GM19328 (cell line): ENCODE results near the gene CREG2.
"Not testable (repeated sequence)": the region's sequence is repeated elsewhere in the genome, so short reads cannot be mapped to it uniquely, and the experiment has no call there.

Experiments
- ATAC-seq: cut with Tn5 transposase; IDR thresholded peaks from one replicate; pipeline ENCODE4 v1.9.1; 2021; ENCODE audit warnings: mild to moderate bottlenecking, moderate library complexity; ENCODE audit not compliant: unreplicated experiment

CREG2 gene

GRCh38 chr2:101375653-101376052, 11.7 kb downstream of the CREG2 start:
- no peak for ATAC-seq

DNA sequence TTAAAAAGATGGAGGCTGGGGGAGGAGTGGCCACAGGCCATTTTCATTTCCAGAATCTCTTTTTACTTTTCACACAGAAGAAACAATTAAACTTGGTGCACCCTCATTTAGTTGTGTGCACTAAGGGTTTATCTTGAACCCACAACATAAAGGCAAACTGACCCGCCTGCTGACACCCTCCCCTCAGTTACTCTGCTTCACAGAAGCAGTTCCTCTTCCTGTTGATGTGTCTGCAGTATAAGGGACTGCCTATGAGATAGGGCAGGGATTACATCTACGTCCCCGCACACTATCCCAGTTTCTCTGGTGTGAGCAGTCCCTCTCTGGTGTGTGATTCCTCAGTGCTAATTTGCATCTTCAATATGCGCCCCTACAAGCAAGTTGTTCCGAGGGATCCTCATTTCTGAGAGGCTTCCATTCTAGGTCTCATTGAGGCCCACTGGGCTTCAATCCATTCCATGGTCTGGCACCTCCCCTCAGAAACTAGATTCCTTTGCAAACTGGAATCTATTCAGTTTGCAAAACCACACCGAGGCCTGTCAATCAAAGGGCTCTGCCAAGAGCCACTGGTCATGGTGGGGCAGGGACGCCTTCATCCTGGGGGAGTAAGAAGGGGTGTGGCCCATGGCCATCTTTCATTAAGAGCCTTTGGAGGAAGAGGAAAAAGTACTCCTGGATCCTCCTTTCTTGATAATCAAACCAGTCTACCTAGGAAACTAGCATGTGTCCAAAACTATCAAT, 12.3 kb downstream of the CREG2 start:
- no peak for ATAC-seq

- no peak for ATAC-seq
These were observed 14.5 kb downstream of the CREG2 start for GRCh38 chr2:101372792-101373191.

GRCh38 chr2:101371636-101372035, 15.7 kb downstream of the CREG2 start:
- ATAC-seq = no peak

DNA sequence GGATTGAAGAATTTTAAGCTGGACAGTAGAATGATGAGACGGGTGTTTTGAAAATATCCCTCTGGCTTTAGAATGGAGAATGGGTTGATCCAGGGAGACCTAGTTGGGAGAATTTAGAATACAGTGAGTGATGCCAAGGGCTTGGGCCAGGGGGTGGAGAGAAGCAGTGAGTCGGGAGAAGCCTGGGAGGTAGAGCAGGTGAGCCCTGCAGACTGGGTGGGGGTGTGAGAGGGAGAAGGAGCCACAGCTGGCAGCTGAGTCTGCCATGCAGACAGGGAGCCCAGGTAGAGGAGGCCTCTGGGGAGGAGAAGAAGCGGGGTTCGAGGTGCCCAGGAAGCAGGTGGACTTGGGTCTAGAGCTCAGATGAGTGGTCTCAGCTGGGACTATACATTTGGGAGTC, 18.2 kb downstream of the CREG2 start:
- no peak for ATAC-seq

- ATAC-seq = no peak
These were observed 18.9 kb downstream of the CREG2 start for GRCh38 chr2:101368376-101368775.

GRCh38 chr2:101367508-101367907, 19.8 kb downstream of the CREG2 start:
- ATAC-seq = no peak

DNA sequence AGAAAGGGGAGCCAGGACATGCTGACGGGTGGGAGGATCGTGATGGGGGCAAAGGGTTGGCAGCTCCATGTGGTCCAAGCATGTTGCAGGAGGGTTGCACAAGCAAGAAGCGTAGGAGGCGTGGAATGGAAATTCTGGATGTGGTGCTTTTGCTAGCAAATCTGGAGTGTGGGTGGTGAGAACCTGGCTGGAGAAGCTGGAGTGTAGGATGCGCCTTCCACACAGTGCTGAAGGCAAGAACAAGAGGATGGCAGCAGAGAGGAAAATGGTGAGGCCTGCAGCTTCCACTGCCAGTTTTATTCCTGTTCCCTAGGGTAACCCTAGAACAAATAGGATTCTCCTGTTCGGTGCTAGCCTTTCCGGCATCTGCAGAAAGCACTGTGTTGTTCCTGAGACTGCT, 22.4 kb downstream of the CREG2 start:
- no peak for ATAC-seq

DNA sequence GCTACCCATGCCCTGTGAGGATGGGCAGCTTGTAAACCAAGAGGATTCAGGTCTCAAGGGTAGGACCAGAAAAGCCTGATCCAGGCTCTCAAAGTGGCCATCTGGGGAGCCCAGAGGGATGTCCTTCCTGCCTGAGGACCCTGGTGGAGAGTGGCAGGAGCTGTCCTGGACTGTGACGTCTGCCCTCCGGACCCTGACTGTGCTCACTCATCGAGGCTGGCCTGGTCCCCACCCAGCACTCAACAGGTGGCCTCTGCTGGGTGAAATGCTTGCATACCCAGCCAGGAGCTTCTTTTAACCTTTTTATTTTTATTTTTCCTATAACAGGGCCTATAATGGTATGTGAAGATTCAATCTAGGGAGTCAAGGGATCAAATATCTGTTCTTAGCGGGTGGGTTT, 24.5 kb downstream of the CREG2 start:
- no peak for ATAC-seq

GRCh38 chr2:101362316-101362715, 25.0 kb downstream of the CREG2 start:
- ATAC-seq = no peak

- no peak for ATAC-seq
These were observed 25.8 kb downstream of the CREG2 start for GRCh38 chr2:101361522-101361921.

GRCh38 chr2:101361121-101361520, 26.2 kb downstream of the CREG2 start:
- ATAC-seq = no peak

- no peak for ATAC-seq
These were observed 27.1 kb downstream of the CREG2 start for GRCh38 chr2:101360232-101360631.

DNA sequence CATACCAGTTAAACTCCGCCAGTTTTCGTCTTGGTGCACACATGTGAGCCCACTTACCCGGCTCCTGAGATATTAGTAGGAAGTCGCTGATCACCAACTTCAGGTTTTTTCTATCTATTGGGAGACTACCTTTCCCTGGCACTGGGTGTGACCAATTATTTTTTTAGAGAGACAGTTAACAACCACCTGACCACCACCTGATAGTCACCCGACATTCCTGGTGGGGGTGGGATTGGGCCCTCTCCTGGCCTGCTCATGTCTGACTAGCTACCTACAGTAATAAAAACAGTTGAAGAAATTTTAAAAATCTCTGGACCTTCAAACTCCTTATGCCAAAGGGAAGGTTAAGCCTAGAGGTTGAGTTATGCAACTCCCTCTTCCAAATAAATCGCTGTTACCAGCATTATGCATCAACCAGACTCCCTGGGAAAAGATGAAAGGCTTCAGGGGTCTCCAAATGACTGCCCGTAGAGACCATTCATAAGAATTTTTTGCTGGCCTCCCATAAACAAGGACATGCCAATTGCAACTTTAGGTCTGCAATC, 27.8 kb downstream of the CREG2 start:
- ATAC-seq = no peak

DNA sequence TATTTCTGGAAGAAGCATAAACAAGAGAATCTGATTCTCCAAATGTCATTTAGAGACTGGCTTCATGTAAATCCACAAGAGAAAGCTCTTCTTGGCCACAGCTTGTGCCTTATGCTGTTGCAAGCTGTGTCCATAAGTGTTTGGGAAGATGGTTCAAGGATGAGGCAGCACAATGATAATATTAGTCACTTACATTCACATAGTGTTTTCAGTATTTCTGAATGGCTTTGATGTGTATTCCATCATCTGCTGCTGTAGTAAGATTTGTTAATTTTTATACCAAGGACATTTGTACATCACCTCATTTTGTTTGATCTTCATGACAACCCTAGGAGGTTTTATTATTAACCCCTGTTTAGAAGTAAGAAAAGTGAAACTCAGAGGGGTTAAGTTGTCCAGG, 29.9 kb downstream of the CREG2 start:
- ATAC-seq = no peak

DNA sequence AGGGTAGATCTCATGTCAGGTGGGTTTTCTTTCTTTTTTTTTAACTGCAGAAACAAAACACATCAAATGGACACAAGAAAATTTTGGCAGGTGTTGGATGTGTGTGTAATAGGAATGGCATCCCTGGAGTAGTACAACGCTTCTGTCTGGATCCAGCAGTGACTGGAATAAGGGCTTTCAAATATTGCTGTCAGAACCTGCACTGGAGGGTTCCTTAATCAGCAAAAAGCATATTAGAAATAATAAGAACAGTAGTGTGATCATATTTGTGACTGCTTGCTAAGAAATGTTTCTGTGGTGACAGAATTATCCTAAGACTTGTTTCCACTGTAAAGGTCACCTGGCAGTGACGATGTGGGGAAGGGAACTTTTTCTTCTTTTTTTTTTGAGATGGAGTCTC, 30.8 kb downstream of the CREG2 start:
- ATAC-seq = no peak

DNA sequence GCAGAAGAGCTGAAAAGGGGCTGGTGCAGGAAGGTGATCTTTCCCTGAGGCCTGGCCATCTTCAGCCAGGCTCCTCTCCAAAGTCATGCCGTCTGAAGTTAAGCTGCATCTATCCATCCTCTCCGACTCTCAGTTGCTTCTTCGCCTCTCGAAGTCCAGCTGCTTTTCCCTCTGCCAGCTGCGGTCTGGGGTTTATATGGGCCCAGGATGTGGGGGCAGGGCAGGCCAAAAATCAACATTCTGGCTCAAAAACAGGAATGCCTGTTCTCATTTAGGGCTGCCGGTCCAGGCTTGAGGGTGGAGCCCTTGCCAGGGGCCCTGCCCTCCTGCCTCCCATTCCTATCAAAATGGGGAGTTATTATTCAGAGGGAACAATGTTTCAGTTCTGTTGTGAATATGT, 31.2 kb downstream of the CREG2 start:
- no peak for ATAC-seq

DNA sequence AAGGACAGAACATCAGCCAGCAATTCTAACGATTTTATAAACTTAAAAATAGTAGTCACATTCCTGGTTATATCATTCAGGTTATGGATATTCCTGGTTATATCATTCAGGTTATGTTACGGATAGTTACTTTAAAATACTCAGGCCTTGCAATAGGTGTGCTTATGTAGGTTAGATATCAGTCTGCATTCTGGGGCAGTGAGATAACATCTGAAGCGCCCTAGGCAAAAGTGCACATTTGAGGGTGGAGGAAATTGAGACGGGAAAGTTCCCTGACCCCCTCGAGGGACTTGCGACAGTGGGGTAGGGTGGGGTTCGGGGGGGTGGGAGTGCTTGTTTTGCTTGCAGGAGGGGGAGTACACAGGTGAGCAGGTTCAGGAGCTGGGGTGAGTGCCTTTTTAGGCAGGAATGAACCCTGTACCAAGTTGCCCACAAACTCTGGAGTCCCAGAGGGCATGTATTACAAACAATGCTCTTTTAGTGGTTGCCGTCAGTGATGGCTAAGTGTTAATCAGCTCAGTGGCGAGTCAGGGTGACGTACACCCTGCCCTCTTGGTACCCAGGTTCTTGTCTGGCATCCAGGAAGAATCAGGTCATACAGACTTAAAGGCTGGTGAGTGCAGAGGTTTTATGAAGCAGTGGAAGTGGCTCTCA, 31.8 kb downstream of the CREG2 start:
- ATAC-seq = no peak

- ATAC-seq = no peak
These were observed 32.6 kb downstream of the CREG2 start for GRCh38 chr2:101354420-101355311.

DNA sequence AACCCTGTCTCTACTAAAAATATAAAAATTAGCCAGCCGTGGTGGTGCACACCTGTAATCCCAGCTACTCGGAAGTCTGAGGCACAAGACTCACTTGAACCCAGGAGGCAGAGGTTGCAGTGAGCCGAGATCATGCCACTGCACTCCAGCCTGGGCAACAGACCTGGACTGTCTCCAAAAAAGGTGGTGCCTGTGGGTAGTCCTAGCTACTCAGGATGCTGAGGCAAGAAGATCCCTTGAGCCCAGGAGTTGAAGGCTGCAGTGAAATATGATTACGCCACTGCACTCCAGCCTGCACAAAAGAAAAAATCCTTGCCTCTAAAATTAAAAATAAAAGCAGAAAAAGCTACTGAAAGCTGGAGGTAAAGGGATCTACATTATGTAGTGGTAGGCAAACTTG, 34.7 kb downstream of the CREG2 start:
- ATAC-seq = not testable (repeated sequence)

DNA sequence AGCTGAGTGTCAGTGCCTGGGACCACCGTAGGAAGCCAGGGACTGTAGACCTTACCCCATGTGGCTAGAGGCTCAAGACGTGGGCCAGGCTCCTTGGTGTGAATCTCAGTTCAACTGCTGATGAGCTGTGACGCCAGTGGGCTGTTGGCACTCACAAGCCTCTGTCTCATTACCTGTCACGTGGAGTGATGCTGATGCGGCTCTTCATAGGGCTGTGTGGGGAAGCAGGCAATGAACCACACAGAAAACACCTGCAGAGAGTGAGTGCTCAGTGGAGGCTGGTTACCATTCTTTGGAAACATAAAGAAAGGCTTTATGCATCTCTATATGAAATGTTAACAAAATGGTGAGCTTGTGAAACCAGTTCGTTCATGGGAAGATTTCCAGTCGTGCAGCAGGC, 36.1 kb downstream of the CREG2 start:
- no peak for ATAC-seq
